Left ventricle myocardium inferior (tissue), 1 donor: Measurements from ENCODE around the gene VEGFA. TPM values are rescaled to one million over a fixed set of nuclear protein-coding genes. Genes with fewer than 3 reads are reported as not detected.

Experiments
- DNase-seq: peaks from one replicate; pipeline ENCODE4 v3.0.0-alpha.2; 2020
- H3K27ac ChIP-seq: fragments of 200-600 bp; replicated peaks from 2 replicates; pipeline ENCODE4 v1.8.0; 2021
- H3K27me3 ChIP-seq: fragments of 200-600 bp; 2 replicates; pipeline ENCODE4 v1.8.0; 2021; ENCODE audit warnings: low read depth
- H3K36me3 ChIP-seq: fragments of 200-600 bp; 2 replicates; pipeline ENCODE4 v1.8.0; 2021
- H3K4me1 ChIP-seq: fragments of 200-600 bp; 2 replicates; pipeline ENCODE4 v1.8.0; 2021
- H3K4me3 ChIP-seq: fragments of 200-600 bp; 2 replicates; pipeline ENCODE4 v1.8.0; 2021; ENCODE audit warnings: mild to moderate bottlenecking, moderate library complexity
- H3K9me3 ChIP-seq: fragments of 200-600 bp; replicated peaks from 2 replicates; pipeline ENCODE4 v1.8.0; 2021
- CTCF ChIP-seq: fragments of 200-600 bp; IDR thresholded peaks from 2 replicates; pipeline ENCODE4 v1.8.0; 2021; ENCODE audit warnings: antibody characterized with exemption, mild to moderate bottlenecking, borderline replicate concordance
- intact Hi-C: fragments of 100-400 bp; cut with micrococcal nuclease; formaldehyde crosslinking; loops from one replicate; pipeline ENCODE4 v1.11.0; 2022
- total RNA-seq: library from RNA; stranded (reverse); fragmentation: NEBNext Ultra II Directional; extraction: Animal tissue kit (Norgen Biotek cat#: 25700); gene quantifications from one replicate; pipeline ENCODE4 v1.2.1, GENCODE V29; 2021
- donor health status: DM: no; HTN: yes; CAD: no; lungs with severe emphysema.

Gene VEGFA
- total RNA-seq, 1 donor from 2014 or later = 359 TPM

DNA sequence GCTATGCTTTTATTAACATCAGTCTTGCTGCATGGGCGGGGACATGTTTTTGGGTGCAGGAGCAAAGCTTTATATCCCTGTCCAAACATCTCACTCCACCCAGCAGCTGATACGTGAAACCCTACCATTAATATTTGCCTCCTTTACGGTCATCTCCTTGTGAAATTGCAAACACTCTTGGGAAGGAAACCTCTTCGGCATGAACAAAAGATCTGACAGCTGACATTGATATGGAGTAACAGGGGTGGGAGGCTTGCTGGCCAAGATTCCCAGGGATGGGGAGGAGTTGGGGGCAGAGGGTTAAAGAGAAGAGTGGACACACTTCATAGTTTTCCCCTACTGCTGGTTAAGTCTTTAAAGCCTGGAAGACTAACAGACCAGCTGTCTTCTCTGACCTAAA is 22.2 kb upstream of the VEGFA start:
- Histone ChIP-seq H3K9me3 (no peaks in the 10 kb centered on the region), H3K27ac (no peak overlapping the region), H3K36me3 (no peaks in the 10 kb centered on the region), H3K4me1 (no peaks in the 10 kb centered on the region), H3K4me3 (no peak overlapping the region), H3K27me3 (peaks cover 5% of the 10 kb centered on the region)
- no peak for DNase-seq
- TF ChIP-seq CTCF = no peak
- intact Hi-C loops = no loop called here

- H3K4me3 ChIP-seq = no peak overlapping the region
- peaks cover 5% of the 10 kb centered on the region for H3K27me3 ChIP-seq
- intact Hi-C loops = no loop called here
- H3K27ac ChIP-seq = no peak overlapping the region
- H3K9me3 ChIP-seq = no peaks in the 10 kb centered on the region
- H3K36me3 ChIP-seq = no peaks in the 10 kb centered on the region
- H3K4me1 ChIP-seq = no peaks in the 10 kb centered on the region
- no peak for TF ChIP-seq CTCF
- DNase-seq = no peak
Observed at GRCh38 chr6:43748765-43749164, 21.2 kb upstream of the VEGFA start.

- intact Hi-C loops = no loop called here
- H3K27me3 ChIP-seq = peaks cover 5% of the 10 kb centered on the region
- DNase-seq = no peak
Observed at GRCh38 chr6:43749461-43749860, 20.6 kb upstream of the VEGFA start.

GRCh38 chr6:43750622-43751021 is 19.4 kb upstream of the VEGFA start:
- intact Hi-C loops = no loop called here
- no peak overlapping the region for H3K4me3 ChIP-seq
- H3K27ac ChIP-seq = no peak overlapping the region
- no peak for TF ChIP-seq CTCF
- H3K9me3 ChIP-seq = no peaks in the 10 kb centered on the region
- H3K27me3 ChIP-seq = peaks cover 5% of the 10 kb centered on the region
- no peak for DNase-seq
- H3K4me1 ChIP-seq = no peaks in the 10 kb centered on the region
- no peaks in the 10 kb centered on the region for H3K36me3 ChIP-seq

More at GRCh38 chr6:43749461-43749860, 20.6 kb upstream of the VEGFA start:
- H3K36me3 ChIP-seq = no peaks in the 10 kb centered on the region
- no peak overlapping the region for H3K4me3 ChIP-seq
- TF ChIP-seq CTCF = no peak
- no peaks in the 10 kb centered on the region for H3K4me1 ChIP-seq
- H3K9me3 ChIP-seq = no peaks in the 10 kb centered on the region
- no peak overlapping the region for H3K27ac ChIP-seq

DNA sequence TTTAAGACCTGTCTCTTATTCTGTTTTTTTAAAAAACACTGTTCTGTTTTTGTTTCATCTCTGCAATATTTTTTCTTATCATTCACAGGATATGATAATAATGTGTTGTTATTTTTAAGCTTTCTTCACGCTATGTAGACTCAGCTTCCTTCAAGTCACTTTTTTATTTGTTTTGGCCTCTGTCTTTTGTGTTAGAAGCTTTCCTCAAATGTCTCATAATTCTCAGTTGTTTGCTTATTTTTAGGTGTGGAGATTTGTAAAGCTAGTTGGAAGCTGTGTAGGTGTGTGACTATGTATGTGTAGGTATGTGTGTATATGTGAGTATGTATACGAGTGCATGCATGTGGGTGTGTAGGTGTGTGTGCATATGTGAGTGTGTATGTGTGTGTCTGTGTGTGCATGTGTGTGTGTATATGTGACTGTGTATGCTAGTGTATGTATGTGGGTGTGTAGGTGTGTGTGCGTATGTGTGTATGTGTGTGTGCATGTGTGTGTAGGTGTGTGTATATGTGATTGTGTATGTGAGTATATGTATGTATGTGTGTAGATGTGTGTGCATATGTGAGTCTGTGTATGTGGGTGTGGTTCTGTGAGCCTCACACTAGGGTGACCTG is 16.3 kb upstream of the VEGFA start:
- Histone ChIP-seq H3K4me3 (no peak overlapping the region), H3K9me3 (no peaks in the 10 kb centered on the region), H3K27ac (no peak overlapping the region), H3K36me3 (no peaks in the 10 kb centered on the region), H3K4me1 (peaks cover 3% of the 10 kb centered on the region), H3K27me3 (no peaks in the 10 kb centered on the region)
- intact Hi-C loops = no loop called here
- no peak for DNase-seq
- TF ChIP-seq CTCF = no peak
